Panc1 (cell line): ENCODE data around the gene GRK6. TPM values are rescaled to one million over a fixed set of nuclear protein-coding genes. Genes with fewer than 3 reads are reported as not detected.

ENCODE experiments used
- ATAC-seq: fragments of 200-7000 bp; cut with Tn5 transposase; 2 replicates; pipeline ENCODE4 v1.9.1; 2020; ENCODE audit warnings: mild to moderate bottlenecking, moderate library complexity
- BruUV-seq: library from RNA; stranded (reverse); fragments of 400-500 nt; replicated peaks from 2 replicates; lab custom pipeline; 2021; lab: Mats Ljungman, UMichigan
- CTCF ChIA-PET: fragments of 300-600 bp; sonication (Branson Sonifier 250); formaldehyde crosslinking; loops from one replicate; lab custom pipeline; 2022; ENCODE audit warnings: antibody characterized with exemption; lab: Charles Lee
- POLR2A ChIA-PET: fragments of 300-600 bp; sonication (Branson Sonifier 250); formaldehyde crosslinking; loops from one replicate; lab custom pipeline; 2022; ENCODE audit warnings: antibody characterized with exemption; lab: Charles Lee
- DNase-seq: peaks from one replicate; pipeline ENCODE4 v3.0.0-alpha.2; 2010; ENCODE audit warnings: low read depth, low spot score
- H3K27ac ChIP-seq: 2 replicates; pipeline ENCODE4 v1.5.1; 2011; ENCODE audit warnings: mild to moderate bottlenecking, low read length, inconsistent platforms
- H3K27me3 ChIP-seq: fragments of 200-500 bp; sonication (Bioruptor generic); 2 replicates; pipeline ENCODE4 v1.6.0; 2014; ENCODE audit warnings: low read length, inconsistent platforms; ENCODE audit not compliant: control insufficient read depth, insufficient read depth
- H3K36me3 ChIP-seq: fragments of 200-500 bp; sonication (Bioruptor generic); 2 replicates; pipeline ENCODE4 v1.5.1; 2014; ENCODE audit warnings: inconsistent platforms, mild to moderate bottlenecking, low read length, moderate library complexity; ENCODE audit not compliant: control insufficient read depth, insufficient read depth
- H3K4me1 ChIP-seq: 2 replicates; pipeline ENCODE4 v1.5.1; 2011; ENCODE audit warnings: inconsistent platforms, mild to moderate bottlenecking, low read length, moderate library complexity; ENCODE audit not compliant: control insufficient read depth, insufficient read depth
- H3K4me3 ChIP-seq, 2 experiments: 2 replicates each; pipeline ENCODE4 v1.5.1; 2011 to 2012; ENCODE audit warnings: low read depth in 2 of 2, low read length in 2 of 2, mild to moderate bottlenecking in 2 of 2, inconsistent platforms in 1 of 2, moderate library complexity in 1 of 2
- H3K9me3 ChIP-seq: fragments of 200-500 bp; sonication (Bioruptor generic); 2 replicates; pipeline ENCODE4 v1.5.1; 2014; ENCODE audit warnings: low read depth, mild to moderate bottlenecking, inconsistent platforms, low read length, moderate library complexity; ENCODE audit not compliant: control insufficient read depth, insufficient read depth
- POLR2AphosphoS5 ChIP-seq: IDR thresholded peaks from 2 replicates; pipeline ENCODE4 v1.6.1; 2012; ENCODE audit warnings: mild to moderate bottlenecking, low read depth, low read length, moderate library complexity
- SIN3A ChIP-seq: IDR thresholded peaks from 2 replicates; pipeline ENCODE4 v1.6.1; 2012; ENCODE audit warnings: low read depth, mild to moderate bottlenecking, low read length, moderate library complexity, borderline replicate concordance; ENCODE audit not compliant: insufficient read depth
- TCF7L2 ChIP-seq: IDR thresholded peaks from 2 replicates; pipeline ENCODE4 v1.6.1; 2011; ENCODE audit warnings: mild to moderate bottlenecking, low read depth, low read length, inconsistent platforms
- in situ Hi-C: cut with HindIII; loops from 2 replicates; pipeline ENCODE4 v1.10.0; 2016; ENCODE audit warnings: low sequenced_read_pairs, low pct_unique_long_range_greater_than_20kb
- intact Hi-C: fragments of 100-400 bp; cut with micrococcal nuclease; formaldehyde crosslinking; loops from one replicate; pipeline ENCODE4 v1.10.0; 2022; ENCODE audit not compliant: unreplicated experiment
- total RNA-seq: library from RNA; stranded (reverse); gene quantifications from one replicate; pipeline ENCODE4 v1.2.1, GENCODE V29; 2021; ENCODE audit not compliant: unreplicated experiment
- TF ChIP-seq, protein P1 (sequence below), 2 experiments: IDR thresholded peaks; 2 replicates each; pipeline ENCODE4 v1.6.1; 2011 to 2012; ENCODE audit warnings: low read depth in 2 of 2, control low read depth in 1 of 2, low read length in 1 of 2, mild to moderate bottlenecking in 1 of 2, moderate library complexity in 1 of 2; ENCODE audit not compliant: insufficient read depth in 1 of 2
- TF ChIP-seq, protein P2 (sequence below): fragments of 450-650 bp; IDR thresholded peaks from 2 replicates; pipeline ENCODE4 v1.5.1; 2017; ENCODE audit warnings: mild to moderate bottlenecking

GRK6 gene
- total RNA-seq, 1 experiment from 2014 or later = 56.1 TPM

DNA sequence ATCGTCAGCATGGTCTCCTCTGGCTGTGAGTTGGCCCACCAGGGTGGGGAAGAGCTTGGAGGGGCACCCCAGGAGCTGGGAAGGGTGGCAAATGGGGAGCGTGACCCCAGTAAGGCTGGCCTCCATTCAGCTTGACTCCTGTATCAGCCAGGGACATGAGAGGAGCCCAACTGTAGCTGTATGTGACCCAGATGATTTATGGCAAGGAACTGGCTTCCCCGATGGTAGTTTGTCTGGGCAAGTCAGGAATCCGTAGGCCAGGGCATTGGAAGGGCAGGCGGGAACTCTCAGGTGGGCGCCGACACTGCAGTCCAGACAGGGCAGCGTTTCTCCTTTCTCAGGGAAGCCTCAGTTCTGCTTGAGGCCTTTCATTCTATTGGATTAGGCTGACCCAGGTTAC, 39.9 kb upstream of the GRK6 start:
- H3K27ac ChIP-seq = no peak overlapping the region
- intact Hi-C loops (no loop called here), in situ Hi-C loops (no loop called here)
- TF ChIP-seq, protein P1, sequence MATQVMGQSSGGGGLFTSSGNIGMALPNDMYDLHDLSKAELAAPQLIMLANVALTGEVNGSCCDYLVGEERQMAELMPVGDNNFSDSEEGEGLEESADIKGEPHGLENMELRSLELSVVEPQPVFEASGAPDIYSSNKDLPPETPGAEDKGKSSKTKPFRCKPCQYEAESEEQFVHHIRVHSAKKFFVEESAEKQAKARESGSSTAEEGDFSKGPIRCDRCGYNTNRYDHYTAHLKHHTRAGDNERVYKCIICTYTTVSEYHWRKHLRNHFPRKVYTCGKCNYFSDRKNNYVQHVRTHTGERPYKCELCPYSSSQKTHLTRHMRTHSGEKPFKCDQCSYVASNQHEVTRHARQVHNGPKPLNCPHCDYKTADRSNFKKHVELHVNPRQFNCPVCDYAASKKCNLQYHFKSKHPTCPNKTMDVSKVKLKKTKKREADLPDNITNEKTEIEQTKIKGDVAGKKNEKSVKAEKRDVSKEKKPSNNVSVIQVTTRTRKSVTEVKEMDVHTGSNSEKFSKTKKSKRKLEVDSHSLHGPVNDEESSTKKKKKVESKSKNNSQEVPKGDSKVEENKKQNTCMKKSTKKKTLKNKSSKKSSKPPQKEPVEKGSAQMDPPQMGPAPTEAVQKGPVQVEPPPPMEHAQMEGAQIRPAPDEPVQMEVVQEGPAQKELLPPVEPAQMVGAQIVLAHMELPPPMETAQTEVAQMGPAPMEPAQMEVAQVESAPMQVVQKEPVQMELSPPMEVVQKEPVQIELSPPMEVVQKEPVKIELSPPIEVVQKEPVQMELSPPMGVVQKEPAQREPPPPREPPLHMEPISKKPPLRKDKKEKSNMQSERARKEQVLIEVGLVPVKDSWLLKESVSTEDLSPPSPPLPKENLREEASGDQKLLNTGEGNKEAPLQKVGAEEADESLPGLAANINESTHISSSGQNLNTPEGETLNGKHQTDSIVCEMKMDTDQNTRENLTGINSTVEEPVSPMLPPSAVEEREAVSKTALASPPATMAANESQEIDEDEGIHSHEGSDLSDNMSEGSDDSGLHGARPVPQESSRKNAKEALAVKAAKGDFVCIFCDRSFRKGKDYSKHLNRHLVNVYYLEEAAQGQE (IDR thresholded peaks at IDR 0.05; ENCODE audit: insufficient read depth in 1 of 2, low read depth in 2 of 2, low read length in 1 of 2) = no peak
- TF ChIP-seq TCF7L2 (no peak), SIN3A (no peak), POLR2AphosphoS5 (no peak)
- TF ChIP-seq, protein P2, sequence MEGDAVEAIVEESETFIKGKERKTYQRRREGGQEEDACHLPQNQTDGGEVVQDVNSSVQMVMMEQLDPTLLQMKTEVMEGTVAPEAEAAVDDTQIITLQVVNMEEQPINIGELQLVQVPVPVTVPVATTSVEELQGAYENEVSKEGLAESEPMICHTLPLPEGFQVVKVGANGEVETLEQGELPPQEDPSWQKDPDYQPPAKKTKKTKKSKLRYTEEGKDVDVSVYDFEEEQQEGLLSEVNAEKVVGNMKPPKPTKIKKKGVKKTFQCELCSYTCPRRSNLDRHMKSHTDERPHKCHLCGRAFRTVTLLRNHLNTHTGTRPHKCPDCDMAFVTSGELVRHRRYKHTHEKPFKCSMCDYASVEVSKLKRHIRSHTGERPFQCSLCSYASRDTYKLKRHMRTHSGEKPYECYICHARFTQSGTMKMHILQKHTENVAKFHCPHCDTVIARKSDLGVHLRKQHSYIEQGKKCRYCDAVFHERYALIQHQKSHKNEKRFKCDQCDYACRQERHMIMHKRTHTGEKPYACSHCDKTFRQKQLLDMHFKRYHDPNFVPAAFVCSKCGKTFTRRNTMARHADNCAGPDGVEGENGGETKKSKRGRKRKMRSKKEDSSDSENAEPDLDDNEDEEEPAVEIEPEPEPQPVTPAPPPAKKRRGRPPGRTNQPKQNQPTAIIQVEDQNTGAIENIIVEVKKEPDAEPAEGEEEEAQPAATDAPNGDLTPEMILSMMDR = no peak
- DNase-seq (no peak), ATAC-seq (no peak)
- no peak overlapping the region for H3K4me3 ChIP-seq
- H3K4me1 ChIP-seq = peaks cover 3% of the 10 kb centered on the region; the same call in 1 of the 2 replicates
- no peaks in the 10 kb centered on the region for H3K9me3 ChIP-seq
- H3K27me3 ChIP-seq = no peaks in the 10 kb centered on the region
- POLR2A ChIA-PET = no interaction called here
- no TSS peak for BruUV-seq
- CTCF ChIA-PET = no interaction called here
- H3K36me3 ChIP-seq = no peaks in the 10 kb centered on the region

DNA sequence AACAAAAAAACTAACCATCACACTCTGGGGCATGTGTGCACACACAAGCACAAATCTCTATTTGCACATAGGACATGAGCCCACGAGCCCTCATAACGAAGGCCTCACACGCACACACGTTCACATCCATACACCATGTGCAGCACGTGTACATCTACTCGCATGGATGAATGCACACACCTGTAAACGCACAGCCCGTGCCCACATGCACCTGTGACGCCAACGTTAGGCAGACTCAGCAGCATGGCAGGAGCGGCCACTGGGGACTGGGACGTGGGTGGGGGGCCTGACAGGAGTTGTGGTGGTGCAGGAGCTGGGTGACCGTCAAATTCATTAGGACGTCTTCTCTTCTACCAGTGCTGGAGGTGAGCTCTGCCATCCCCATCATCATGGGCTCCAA, 39.1 kb upstream of the GRK6 start:
- in situ Hi-C loops (no loop called here), intact Hi-C loops (no loop called here)
- ChIA-PET CTCF (interaction anchor here (0.7 kb wide), 1 partner anchor 16 kb away, joined by 3 read pairs; no protein-coding TSS in a partner anchor), POLR2A (no interaction called here)
- Histone ChIP-seq H3K9me3 (no peaks in the 10 kb centered on the region), H3K4me1 (peaks cover 3% of the 10 kb centered on the region; the same call in 1 of the 2 replicates), H3K4me3 (no peak overlapping the region), H3K27ac (no peak overlapping the region), H3K36me3 (no peaks in the 10 kb centered on the region), H3K27me3 (no peaks in the 10 kb centered on the region)
- DNase-seq (no peak), ATAC-seq (no peak)
- no peak for TF ChIP-seq SIN3A
- no peak for TF ChIP-seq POLR2AphosphoS5
- TF ChIP-seq, protein P2 = no peak
- TF ChIP-seq TCF7L2 = no peak
- no TSS peak for BruUV-seq
